Ovary (tissue), 3 donors: ENCODE results near the gene REEP3.

Experiments
- EP300 ChIP-seq: sonication (generic); formaldehyde crosslinking; IDR thresholded peaks from one replicate; pipeline ENCODE4 v1.6.1; 2017; ENCODE audit warnings: antibody characterized with exemption
- TF ChIP-seq, protein P1 (sequence below), 3 donors: fragments of 450-650 bp in 2 of 3; fragments of 200-600 bp in 1 of 3; IDR thresholded peaks; one replicate each; pipeline versions ENCODE4 v1.5.1 to v1.8.0; 2016 to 2022; ENCODE audit warnings: antibody characterized with exemption in 3 of 3, mild to moderate bottlenecking in 1 of 3
- donor health status: DM: no; HTN: no; CAD: no.

DNA sequence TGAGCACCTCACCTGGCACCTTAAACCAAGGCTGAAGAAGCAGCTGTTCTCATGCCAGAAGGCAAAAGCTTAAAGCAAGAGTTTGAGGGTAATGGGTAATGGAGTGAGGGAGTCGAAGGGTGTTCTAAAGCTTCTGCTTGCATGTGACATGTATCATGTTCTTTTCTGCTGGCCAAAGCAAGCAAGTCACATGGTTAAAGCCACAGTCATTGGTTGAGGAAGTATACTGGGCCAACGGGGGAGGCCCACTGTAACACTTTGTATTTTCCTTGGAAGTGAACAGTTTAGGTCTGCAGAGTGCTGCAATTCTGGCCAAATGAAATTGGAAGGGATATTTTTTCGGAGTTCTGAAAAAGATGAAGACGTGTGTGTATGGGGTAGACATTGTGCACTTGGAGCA is 75.7 kb downstream of the REEP3 start:
- TF ChIP-seq, protein P1, sequence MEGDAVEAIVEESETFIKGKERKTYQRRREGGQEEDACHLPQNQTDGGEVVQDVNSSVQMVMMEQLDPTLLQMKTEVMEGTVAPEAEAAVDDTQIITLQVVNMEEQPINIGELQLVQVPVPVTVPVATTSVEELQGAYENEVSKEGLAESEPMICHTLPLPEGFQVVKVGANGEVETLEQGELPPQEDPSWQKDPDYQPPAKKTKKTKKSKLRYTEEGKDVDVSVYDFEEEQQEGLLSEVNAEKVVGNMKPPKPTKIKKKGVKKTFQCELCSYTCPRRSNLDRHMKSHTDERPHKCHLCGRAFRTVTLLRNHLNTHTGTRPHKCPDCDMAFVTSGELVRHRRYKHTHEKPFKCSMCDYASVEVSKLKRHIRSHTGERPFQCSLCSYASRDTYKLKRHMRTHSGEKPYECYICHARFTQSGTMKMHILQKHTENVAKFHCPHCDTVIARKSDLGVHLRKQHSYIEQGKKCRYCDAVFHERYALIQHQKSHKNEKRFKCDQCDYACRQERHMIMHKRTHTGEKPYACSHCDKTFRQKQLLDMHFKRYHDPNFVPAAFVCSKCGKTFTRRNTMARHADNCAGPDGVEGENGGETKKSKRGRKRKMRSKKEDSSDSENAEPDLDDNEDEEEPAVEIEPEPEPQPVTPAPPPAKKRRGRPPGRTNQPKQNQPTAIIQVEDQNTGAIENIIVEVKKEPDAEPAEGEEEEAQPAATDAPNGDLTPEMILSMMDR (IDR thresholded peaks at IDR 0.05): no peak
- TF ChIP-seq EP300: no peak
